Measurements from ENCODE around the gene ADARB2. TPM values are rescaled to one million over a fixed set of nuclear protein-coding genes. Genes with fewer than 3 reads are reported as not detected.
A peak's percentile ranks its signal among the peaks of the same experiment; 100 is the strongest.
"Not testable (repeated sequence)": the region's sequence is repeated elsewhere in the genome, so short reads cannot be mapped to it uniquely, and the experiment has no call there.

Gene ADARB2
- total RNA-seq, 4 donors from 2014 or later: 2.0 to 9.9 (median 5.1) TPM

DNA sequence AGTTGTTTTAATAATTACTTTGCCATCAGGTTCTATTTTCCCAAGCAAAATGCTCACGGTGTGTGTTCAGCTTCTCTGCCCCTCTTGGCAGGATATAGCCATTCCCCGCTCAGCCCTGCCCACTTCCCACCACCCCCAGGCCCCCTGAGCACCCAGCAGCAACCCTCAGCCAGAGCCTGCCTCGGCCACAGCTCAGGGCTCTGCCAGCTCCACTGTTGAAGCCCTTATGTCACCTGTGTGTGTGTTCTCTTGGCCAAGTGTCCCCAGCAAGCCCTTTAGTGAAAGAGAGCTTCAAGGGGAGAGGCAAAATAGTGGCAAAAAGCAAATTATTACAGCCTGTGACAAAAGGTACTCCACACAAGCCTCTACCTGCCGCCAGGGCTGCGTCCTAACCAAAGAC, 275.3 kb downstream of the ADARB2 start:
- no peak for TF ChIP-seq POLR2A (IDR thresholded peaks at IDR 0.05)
- Histone ChIP-seq H3K9me3 (no peaks in the 10 kb centered on the region), H3K27me3 (no peaks in the 10 kb centered on the region), H3K27ac (no peak overlapping the region), H3K4me1 (no peaks in the 10 kb centered on the region), H3K4me3 (no peak overlapping the region), H3K36me3 (no peaks in the 10 kb centered on the region)
- DNase-seq: no peak

- no peak overlapping the region for H3K4me3 ChIP-seq
- no peak overlapping the region for H3K27ac ChIP-seq
- H3K27me3 ChIP-seq: no peaks in the 10 kb centered on the region
- H3K4me1 ChIP-seq: no peaks in the 10 kb centered on the region
- DNase-seq: no peak
- TF ChIP-seq POLR2A (IDR thresholded peaks at IDR 0.05) (no peak), CTCF (IDR thresholded peaks at IDR 0.05) (no peak)
- H3K36me3 ChIP-seq: no peaks in the 10 kb centered on the region
- no peaks in the 10 kb centered on the region for H3K9me3 ChIP-seq
Observed at GRCh38 chr10:1461016-1461415, 276.3 kb downstream of the ADARB2 start.

DNA sequence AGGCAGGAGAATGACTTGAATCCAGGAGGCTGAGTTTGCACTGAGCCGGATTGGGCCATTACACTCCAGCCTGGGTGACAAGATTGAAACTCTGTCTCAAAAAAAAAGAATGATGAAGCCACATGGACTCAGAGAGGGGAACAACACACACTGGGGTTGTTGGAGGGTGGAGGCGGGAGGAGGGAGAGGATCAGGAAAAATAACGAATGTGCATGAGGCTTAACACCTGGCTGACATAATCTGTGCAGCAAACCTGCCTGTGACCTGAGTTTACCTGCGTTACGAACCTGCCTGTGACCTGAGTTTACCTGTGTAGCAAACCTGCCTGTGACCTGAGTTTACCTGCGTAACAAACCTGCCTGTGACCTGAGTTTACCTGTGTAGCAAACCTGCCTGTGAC, 277.7 kb downstream of the ADARB2 start:
- H3K27me3 ChIP-seq, DNase-seq, H3K4me3 ChIP-seq, H3K27ac ChIP-seq, H3K9me3 ChIP-seq, H3K36me3 ChIP-seq, H3K4me1 ChIP-seq: not testable (repeated sequence)

DNA sequence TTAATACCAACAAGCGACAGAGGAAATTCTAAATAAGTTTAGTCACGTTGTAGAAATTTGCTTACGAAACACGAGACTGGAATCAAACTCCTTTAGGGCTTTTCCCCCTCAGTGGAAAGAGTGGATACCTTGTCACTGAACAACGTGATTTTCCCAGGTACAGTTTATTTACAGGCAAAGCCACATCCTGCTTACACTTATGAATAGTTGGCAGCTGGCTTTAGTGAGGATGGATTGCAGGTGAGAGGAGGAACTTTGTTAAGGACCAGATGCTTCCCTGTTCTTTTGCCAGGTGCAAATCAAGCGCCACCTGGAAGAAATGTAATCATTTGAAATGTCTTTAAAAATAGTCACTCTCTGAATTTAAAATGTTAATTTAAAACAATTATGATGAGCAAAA, 282.4 kb downstream of the ADARB2 start:
- H3K4me3 ChIP-seq: no peak overlapping the region
- H3K27ac ChIP-seq: no peak overlapping the region
- no peak for TF ChIP-seq CTCF (IDR thresholded peaks at IDR 0.05)
- TF ChIP-seq POLR2A (IDR thresholded peaks at IDR 0.05): no peak
- no peaks in the 10 kb centered on the region for H3K27me3 ChIP-seq
- no peaks in the 10 kb centered on the region for H3K4me1 ChIP-seq
- DNase-seq: no peak
- H3K36me3 ChIP-seq: no peaks in the 10 kb centered on the region
- H3K9me3 ChIP-seq: no peaks in the 10 kb centered on the region

DNA sequence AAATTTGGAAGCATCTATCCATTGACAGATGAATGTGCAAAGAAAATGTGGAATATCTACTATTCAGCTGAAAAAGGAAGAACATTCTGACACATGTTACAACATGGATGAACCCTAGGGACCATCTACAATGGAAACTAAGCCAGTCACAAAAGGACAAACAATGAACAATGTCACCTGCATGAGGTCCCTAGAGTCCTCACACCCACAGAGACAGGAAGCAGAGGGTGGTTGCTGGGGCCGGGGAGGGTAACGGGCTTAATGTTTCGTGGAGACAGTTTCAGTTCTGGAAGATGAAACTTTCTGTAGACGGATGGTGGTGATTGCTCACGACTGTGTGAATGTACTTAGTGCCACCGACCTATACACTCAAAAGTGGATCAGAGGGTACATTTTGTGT, 282.9 kb downstream of the ADARB2 start:
- DNase-seq: peak in 2 of 3 donors; percentile 70 to 84
- Histone ChIP-seq H3K27ac (no peak overlapping the region), H3K36me3 (no peaks in the 10 kb centered on the region), H3K9me3 (no peaks in the 10 kb centered on the region), H3K4me3 (no peak overlapping the region), H3K27me3 (no peaks in the 10 kb centered on the region), H3K4me1 (no peaks in the 10 kb centered on the region)
- TF ChIP-seq CTCF (IDR thresholded peaks at IDR 0.05) (no peak), POLR2A (IDR thresholded peaks at IDR 0.05) (no peak)

DNA sequence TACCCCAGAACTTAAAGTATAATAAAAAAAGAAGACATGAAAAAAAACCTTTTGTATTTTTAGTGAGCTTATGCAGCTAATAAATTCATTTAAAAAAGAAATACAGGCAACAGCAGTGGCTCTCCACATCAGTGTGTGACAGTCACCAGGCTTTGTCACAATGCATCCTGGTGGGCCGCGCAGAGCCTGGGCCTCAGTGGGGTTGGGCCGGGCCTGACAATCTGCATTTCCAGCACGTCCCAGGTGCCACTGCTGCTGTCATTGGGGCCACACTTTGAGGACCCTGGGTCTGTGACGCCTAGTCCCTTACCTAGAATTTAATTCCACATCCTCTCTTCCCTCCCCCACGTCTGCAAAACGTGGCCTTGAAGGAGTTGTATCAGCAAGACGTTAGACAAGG, 284.5 kb downstream of the ADARB2 start:
- H3K4me1 ChIP-seq: no peaks in the 10 kb centered on the region
- TF ChIP-seq POLR2A (IDR thresholded peaks at IDR 0.05) (no peak), CTCF (IDR thresholded peaks at IDR 0.05) (no peak)
- no peaks in the 10 kb centered on the region for H3K36me3 ChIP-seq
- no peak for DNase-seq
- H3K4me3 ChIP-seq: no peak overlapping the region
- H3K27me3 ChIP-seq: no peaks in the 10 kb centered on the region
- no peak overlapping the region for H3K27ac ChIP-seq
- no peaks in the 10 kb centered on the region for H3K9me3 ChIP-seq

GRCh38 chr10:1451941-1452340, 285.4 kb downstream of the ADARB2 start:
- H3K27ac ChIP-seq: no peak overlapping the region
- H3K36me3 ChIP-seq: no peaks in the 10 kb centered on the region
- no peaks in the 10 kb centered on the region for H3K4me1 ChIP-seq
- no peak for DNase-seq
- H3K9me3 ChIP-seq: no peaks in the 10 kb centered on the region
- H3K27me3 ChIP-seq: no peaks in the 10 kb centered on the region
- TF ChIP-seq POLR2A (IDR thresholded peaks at IDR 0.05) (no peak), CTCF (IDR thresholded peaks at IDR 0.05) (no peak)
- H3K4me3 ChIP-seq: no peak overlapping the region

Data from Peyer's patch (tissue), 4 donors.